H7 (cell line): ENCODE data around the gene PCBD1. TPM values are rescaled to one million over a fixed set of nuclear protein-coding genes. Genes with fewer than 3 reads are reported as not detected.

Experiments
- total RNA-seq: library from RNA; depleted of rRNA; stranded (reverse); fragments of >200 nt; shearing (Covaris generic); gene quantifications from 2 replicates; pipeline ENCODE4 v1.2.3, GENCODE V29; 2014; rRNA removed

The PCBD1 gene
- total RNA-seq, 1 experiment from 2014 or later: 51.1 TPM

Other genes starting within 250 kb of the PCBD1 start
- gene ADAMTS14, start 216.1 kb downstream of the PCBD1 start, total RNA-seq: 1.1 and 2.4 TPM in 2 replicates
- gene TBATA, start 103.2 kb downstream of the PCBD1 start, total RNA-seq: not detected in 2 replicates
- 35.0 and 35.1 TPM in 2 replicates for gene SGPL1, start 72.6 kb downstream of the PCBD1 start, total RNA-seq